Measurements from ENCODE around the gene AMY2B.
"Not testable (repeated sequence)": the region's sequence is repeated elsewhere in the genome, so short reads cannot be mapped to it uniquely, and the experiment has no call there.

Gene AMY2B

GRCh38 chr1:103571289-103571688 is at the start of gene AMY2B:
Gene AMY2B (plus strand): TSS chr1:103571589. CDS start chr1:103571603, 14 bp downstream.
- not testable (repeated sequence) for FAIRE-seq

GRCh38 chr1:103523346-103523745 is 48.0 kb upstream of the AMY2B start:
- no peak for FAIRE-seq

- FAIRE-seq: no peak
Measured at GRCh38 chr1:103525114-103525606, 46.2 kb upstream of the AMY2B start.

GRCh38 chr1:103525607-103526507 is 45.5 kb upstream of the AMY2B start, which contains the start of gene RNPC3:
Gene RNPC3 (plus strand): TSS chr1:103525699. CDS start chr1:103526071, 372 bp downstream.
- peak; percentile 92 for FAIRE-seq

- FAIRE-seq: no peak
Measured at GRCh38 chr1:103527331-103527730, 44.1 kb upstream of the AMY2B start.

GRCh38 chr1:103529746-103530145 is 41.6 kb upstream of the AMY2B start:
- no peak for FAIRE-seq

GRCh38 chr1:103538226-103538625 is 33.2 kb upstream of the AMY2B start:
- FAIRE-seq: no peak

- FAIRE-seq: no peak
Measured at GRCh38 chr1:103541431-103541830, 30.0 kb upstream of the AMY2B start.

GRCh38 chr1:103546496-103546895 is 24.9 kb upstream of the AMY2B start:
- no peak for FAIRE-seq

GRCh38 chr1:103547840-103548239 is 23.5 kb upstream of the AMY2B start:
- FAIRE-seq: no peak

GRCh38 chr1:103560427-103560826 is 11.0 kb upstream of the AMY2B start:
- peak; percentile 17 for FAIRE-seq

- not testable (repeated sequence) for FAIRE-seq
Measured at GRCh38 chr1:103561124-103561523, 10.3 kb upstream of the AMY2B start.

GRCh38 chr1:103561643-103562395 is 9.6 kb upstream of the AMY2B start:
- no peak for FAIRE-seq

- no peak for FAIRE-seq
Measured at GRCh38 chr1:103563056-103563455, 8.3 kb upstream of the AMY2B start.

- no peak for FAIRE-seq
Measured at GRCh38 chr1:103569493-103569892, 1.9 kb upstream of the AMY2B start.

GRCh38 chr1:103576065-103576464 is 4.7 kb downstream of the AMY2B start:
- FAIRE-seq: no peak

GRCh38 chr1:103576784-103577183 is 5.4 kb downstream of the AMY2B start:
- FAIRE-seq: not testable (repeated sequence)

GRCh38 chr1:103582464-103582863 is 11.1 kb downstream of the AMY2B start:
- no peak for FAIRE-seq

- peak; percentile 70 for FAIRE-seq
Measured at GRCh38 chr1:103583887-103584286, 12.5 kb downstream of the AMY2B start.

- FAIRE-seq: no peak
Measured at GRCh38 chr1:103584537-103584936, 13.1 kb downstream of the AMY2B start.

GRCh38 chr1:103602740-103603139 is 31.4 kb downstream of the AMY2B start:
- FAIRE-seq: not testable (repeated sequence)

GRCh38 chr1:103616362-103616761 is 45.0 kb downstream of the AMY2B start:
- no peak for FAIRE-seq

GRCh38 chr1:103616994-103617477 is 45.6 kb downstream of the AMY2B start, which contains the start of gene AMY2A:
Gene AMY2A (plus strand): TSS chr1:103617427. CDS start chr1:103617441, 14 bp downstream.
- FAIRE-seq: not testable (repeated sequence)

Data from islet of Langerhans (tissue), 1 donor.